D341Med (cell line): ENCODE measurements around the gene ZNF479.
"Not testable (repeated sequence)": the region's sequence is repeated elsewhere in the genome, so short reads cannot be mapped to it uniquely, and the experiment has no call there.

ENCODE experiments used
- DNase-seq: peaks from one replicate; pipeline ENCODE4 v3.0.0; 2012; ENCODE audit warnings: low spot score

Gene ZNF479

DNA sequence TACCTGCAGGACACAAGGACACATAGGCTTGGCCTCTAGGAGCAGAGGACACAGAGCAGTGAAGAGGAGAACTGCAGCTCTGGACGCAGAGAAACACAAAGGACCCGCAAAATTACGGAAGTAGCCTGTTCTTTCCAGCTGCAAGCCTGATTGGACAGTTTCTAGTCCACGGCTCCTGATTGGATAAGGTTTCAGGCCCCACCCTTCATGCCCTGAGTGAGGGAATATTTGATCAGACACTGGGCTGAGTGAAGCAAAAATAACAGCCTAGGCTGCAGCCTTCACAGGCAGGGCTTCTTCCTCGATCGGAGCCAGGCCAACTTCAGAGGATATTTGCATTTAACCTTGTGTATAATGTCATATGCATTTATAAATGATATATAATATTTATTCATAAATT, at the start of gene ZNF479:
TSS of gene ZNF479 (minus strand) at position 101 of the 400 bp plus-strand sequence. CDS start 112 bp downstream, outside the sequence.
- DNase-seq, result not testable (repeated sequence)

GRCh38 chr7:57182031-57182430, 49.8 kb upstream of the ZNF479 start:
- no peak for DNase-seq

DNA sequence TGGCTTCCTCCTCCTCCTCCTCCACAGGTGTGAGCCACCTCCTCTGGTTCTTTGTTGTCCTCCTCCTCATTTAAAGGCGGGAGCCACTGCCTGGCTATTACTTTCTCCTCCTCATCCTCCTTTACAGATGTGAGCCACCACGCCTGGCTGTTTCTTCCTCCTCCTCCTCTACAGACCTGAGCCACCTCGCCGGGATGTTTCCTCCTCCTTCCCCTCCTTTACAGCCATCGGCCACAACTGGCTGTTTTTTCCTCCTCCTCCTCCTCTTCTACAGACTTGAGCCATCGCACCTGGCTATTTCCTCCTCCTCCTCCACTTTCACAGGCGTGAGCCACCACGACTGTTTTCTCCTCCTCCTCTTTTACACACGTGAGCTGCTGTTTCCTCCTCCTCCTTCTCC, 49.0 kb upstream of the ZNF479 start:
- no peak for DNase-seq

DNA sequence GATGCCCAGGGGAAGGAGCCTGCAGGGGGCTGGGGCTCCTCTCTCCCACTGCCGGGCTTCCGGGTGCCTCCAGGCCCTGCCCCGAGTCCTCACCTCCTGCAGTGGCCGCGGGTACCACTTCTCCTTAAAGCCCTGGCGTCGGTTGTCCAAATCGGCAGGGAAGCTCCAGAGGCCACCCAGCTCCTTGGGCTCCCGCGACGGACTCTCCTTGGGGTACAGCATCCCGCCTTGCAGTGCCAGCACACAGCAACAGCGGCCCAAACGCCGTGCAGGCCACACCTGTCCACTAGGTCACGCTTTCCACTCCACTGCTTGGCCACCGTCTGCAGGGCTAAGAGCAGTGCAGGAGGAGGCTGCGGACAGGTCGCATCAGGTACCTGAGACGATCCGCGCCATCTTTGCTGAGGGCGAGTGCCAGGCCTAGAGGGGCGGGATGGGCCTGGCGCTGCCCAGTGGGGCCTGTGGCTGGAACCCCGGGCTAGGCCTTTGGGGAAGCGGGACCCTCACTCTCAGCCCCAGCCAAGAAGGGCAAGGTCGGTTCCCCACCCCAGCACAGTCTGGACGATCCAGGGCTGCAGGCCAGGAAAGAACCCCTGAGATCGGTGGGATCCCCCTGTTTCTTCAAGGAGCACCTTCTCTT, 47.7 kb upstream of the ZNF479 start:
- no peak for DNase-seq

GRCh38 chr7:57178768-57179139, 46.5 kb upstream of the ZNF479 start:
- DNase-seq, result no peak

DNA sequence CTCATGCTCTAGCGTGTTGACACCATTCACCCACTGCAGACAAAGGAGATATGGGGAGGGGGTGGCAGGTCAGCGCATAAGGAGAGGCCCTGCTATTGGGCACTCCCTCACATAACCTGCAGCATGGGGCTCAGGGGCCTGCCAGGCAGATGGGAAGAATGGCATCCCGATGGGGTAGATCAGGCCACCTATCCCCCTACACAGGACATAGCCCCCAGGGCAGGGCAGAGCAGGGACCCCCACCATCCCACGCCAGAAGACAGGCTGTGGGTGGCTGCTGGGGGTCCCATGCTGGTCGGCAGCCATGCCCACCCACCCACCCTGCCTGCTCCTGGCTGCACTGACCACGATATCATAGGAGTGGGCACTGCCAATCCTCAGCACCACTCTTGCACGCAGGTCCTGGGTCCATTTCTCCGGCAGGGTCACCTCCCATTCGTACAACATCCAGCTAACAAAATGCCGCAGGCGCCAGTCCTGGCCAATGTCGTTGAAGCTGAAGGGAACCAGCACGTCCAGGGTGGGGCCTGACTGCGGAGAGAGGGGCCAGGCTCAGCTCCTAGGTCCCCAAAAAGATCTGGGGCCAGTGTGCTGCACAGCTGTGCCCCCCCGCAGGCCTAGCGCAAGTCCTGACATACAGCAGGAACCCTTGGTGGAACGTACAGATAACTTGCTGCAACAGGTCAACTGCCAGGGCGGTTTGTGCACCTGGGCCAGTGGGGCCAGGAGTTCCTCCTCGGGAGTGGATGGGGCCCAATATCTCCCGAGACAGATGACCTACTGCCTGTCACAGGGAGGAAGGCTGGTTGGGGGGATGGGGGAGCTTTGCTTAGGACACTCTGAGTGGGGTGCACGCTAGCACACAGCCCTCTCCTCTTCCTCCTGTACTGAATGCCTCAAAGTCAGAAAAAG, 45.9 kb upstream of the ZNF479 start:
- no peak for DNase-seq

- DNase-seq, result no peak
Observed at GRCh38 chr7:57176928-57177635, 44.8 kb upstream of the ZNF479 start.

DNA sequence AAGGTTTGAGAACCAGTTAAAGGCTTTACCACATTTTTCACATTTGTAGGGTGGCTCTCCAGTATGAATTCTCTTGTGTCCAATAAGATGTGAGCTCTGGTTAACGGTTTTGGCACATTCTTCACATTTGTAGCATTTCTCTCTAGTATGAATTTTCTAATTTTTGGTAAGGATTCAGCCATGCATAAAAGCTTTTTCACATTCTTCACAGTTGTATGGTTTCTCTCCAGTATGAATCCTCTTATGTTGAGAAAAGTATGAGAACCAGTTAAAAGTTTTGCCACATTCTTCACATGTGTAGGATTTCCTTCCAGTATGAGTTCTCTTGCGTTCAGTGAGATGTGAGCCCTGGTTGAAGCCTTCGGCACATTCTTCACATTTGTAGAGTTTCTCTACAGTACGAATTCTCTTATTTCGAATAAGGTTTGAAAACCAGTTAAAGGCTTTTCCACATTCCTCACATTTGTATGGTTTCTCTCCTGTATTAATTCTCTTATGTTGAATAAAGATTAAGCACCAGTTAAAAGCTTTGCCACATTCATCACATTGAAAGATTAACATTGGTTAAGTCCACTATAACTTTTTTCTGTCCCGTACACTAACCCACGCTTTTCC, 33.2 kb upstream of the ZNF479 start:
- DNase-seq, result no peak

GRCh38 chr7:57120123-57120784, 12.0 kb downstream of the ZNF479 start:
- not testable (repeated sequence) for DNase-seq
